GM12878 (cell line): ENCODE data around the gene PRM1. TPM values are rescaled to one million over a fixed set of nuclear protein-coding genes. Genes with fewer than 3 reads are reported as not detected.

ENCODE experiments used
- ATAC-seq: fragments of 200-7000 bp; cut with Tn5 transposase; 3 replicates; pipeline ENCODE4 v1.9.1; 2020; ENCODE audit warnings: mild to moderate bottlenecking, moderate library complexity
- BruUV-seq: library from RNA; stranded (reverse); fragments of 400-500 nt; replicated peaks from 2 replicates; lab custom pipeline; 2021; lab: Mats Ljungman, UMichigan
- CTCF ChIA-PET: fragments of 300-600 bp; sonication (Branson Sonifier 250); formaldehyde crosslinking; extraction: SDS; loops from one replicate; lab custom pipeline; 2021; ENCODE audit warnings: inconsistent platforms; lab: Yijun Ruan, JAX
- POLR2A ChIA-PET: fragments of 350-600 bp; formaldehyde crosslinking; extraction: SDS; loops from one replicate; lab custom pipeline; 2021; ENCODE audit warnings: inconsistent platforms; lab: Charles Lee
- RAD21 ChIA-PET: fragments of 300-600 bp; sonication (Branson Sonifier 250); formaldehyde crosslinking; loops from one replicate; lab custom pipeline; 2023; ENCODE audit warnings: antibody characterized with exemption; ENCODE audit not compliant: unreplicated experiment; lab: Charles Lee
- SMC1A ChIA-PET: fragments of 300-600 bp; sonication (Branson Sonifier 250); formaldehyde crosslinking; loops from one replicate; lab custom pipeline; 2023; ENCODE audit not compliant: unreplicated experiment, uncharacterized antibody; lab: Charles Lee
- DNase-seq: peaks from one replicate; pipeline ENCODE4 v3.0.0-alpha.2; 2011; ENCODE audit warnings: low read depth, low spot score
- FAIRE-seq: peaks from 3 replicates; lab custom pipeline; 2011; peaks lifted over from hg19 to GRCh38; lab: Jason Lieb, UNC
- H2AFZ ChIP-seq: 2 replicates; pipeline ENCODE4 v1.6.0; 2011; ENCODE audit warnings: low read depth, low read length, control low read depth; ENCODE audit not compliant: control insufficient read depth
- H3K27ac ChIP-seq: 2 replicates; pipeline ENCODE4 v1.5.1; 2011; ENCODE audit warnings: control low read depth; ENCODE audit not compliant: control insufficient read depth, insufficient read depth
- H3K27me3 ChIP-seq, 2 experiments: replicated peaks in 1 of 2; 2 replicates each; pipeline versions ENCODE4 v1.6.0 to v1.6.1; 2011; ENCODE audit warnings: low read length in 1 of 2; ENCODE audit not compliant: control insufficient read depth in 2 of 2, insufficient read depth in 2 of 2
- H3K36me3 ChIP-seq, 2 experiments: 2 replicates each; pipeline ENCODE4 v1.5.1; 2011; ENCODE audit warnings: low read length in 1 of 2; ENCODE audit not compliant: control insufficient read depth in 2 of 2, insufficient read depth in 2 of 2
- H3K4me1 ChIP-seq: 2 replicates; pipeline ENCODE4 v1.6.1; 2011; ENCODE audit warnings: mild to moderate bottlenecking, low read length, moderate library complexity, mixed read lengths; ENCODE audit not compliant: control insufficient read depth, insufficient read depth
- H3K4me2 ChIP-seq: 2 replicates; pipeline ENCODE4 v1.6.0; 2011; ENCODE audit warnings: control low read depth; ENCODE audit not compliant: control insufficient read depth, insufficient read depth
- H3K4me3 ChIP-seq: fragments of 200-600 bp; sonication (generic); 2 replicates; pipeline ENCODE4 v1.5.1; 2016
- H3K79me2 ChIP-seq: 2 replicates; pipeline ENCODE4 v1.6.0; 2011; ENCODE audit warnings: low read length; ENCODE audit not compliant: control insufficient read depth, insufficient read depth
- H3K9ac ChIP-seq: 2 replicates; pipeline ENCODE4 v1.8.0; 2011; ENCODE audit warnings: low read length, control low read depth, mixed read lengths; ENCODE audit not compliant: control insufficient read depth, insufficient read depth
- H3K9me3 ChIP-seq: replicated peaks from 3 replicates; pipeline ENCODE4 v1.5.1; 2011; ENCODE audit warnings: mild to moderate bottlenecking, low read length; ENCODE audit not compliant: control insufficient read depth, insufficient read depth
- H4K20me1 ChIP-seq: 2 replicates; pipeline ENCODE4 v1.6.0; 2011; ENCODE audit not compliant: control insufficient read depth, insufficient read depth
- JUNB ChIP-seq: IDR thresholded peaks from 2 replicates; pipeline ENCODE4 v1.6.1; 2016; ENCODE audit warnings: antibody characterized with exemption, mild to moderate bottlenecking
- MLLT1 ChIP-seq: fragments of 450-650 bp; IDR thresholded peaks from 2 replicates; pipeline ENCODE4 v1.6.1; 2016; ENCODE audit warnings: mild to moderate bottlenecking
- NBN ChIP-seq: fragments of 450-650 bp; IDR thresholded peaks from 2 replicates; pipeline ENCODE4 v1.6.1; 2016
- NFXL1 ChIP-seq: fragments of 450-650 bp; IDR thresholded peaks from 2 replicates; pipeline ENCODE4 v1.6.1; 2017; ENCODE audit warnings: antibody characterized with exemption, mild to moderate bottlenecking, borderline replicate concordance
- NR2F1 ChIP-seq: fragments of 450-650 bp; conservative IDR thresholded peaks from 2 replicates; pipeline ENCODE4 v1.6.1; 2017; ENCODE audit warnings: mild to moderate bottlenecking
- RAD51 ChIP-seq: fragments of 450-650 bp; IDR thresholded peaks from 2 replicates; pipeline ENCODE4 v1.6.1; 2016; ENCODE audit warnings: moderate library complexity, mild to moderate bottlenecking, inconsistent platforms
- SMAD1 ChIP-seq: fragments of 450-650 bp; IDR thresholded peaks from 2 replicates; pipeline ENCODE4 v1.6.1; 2018; ENCODE audit warnings: mild to moderate bottlenecking, low read depth; ENCODE audit not compliant: partially characterized antibody
- ZBTB40 ChIP-seq: fragments of 450-650 bp; IDR thresholded peaks from 2 replicates; pipeline ENCODE4 v1.6.1; 2016; ENCODE audit warnings: mild to moderate bottlenecking, moderate library complexity, borderline replicate concordance
- WGBS: methylation state at CpG from one replicate; pipeline ENCODE4 v1.1.6; 2016; ENCODE audit warnings: low lambda C conversion rate; ENCODE audit not compliant: insufficient replicate concordance, insufficient coverage; ENCODE audit errors: missing lambda C conversion rate; 5-methylcytosine and 5-hydroxymethylcytosine counted together
- in situ Hi-C: fragments of 300-500 bp; cut with MboI; formaldehyde crosslinking; loops from 9 replicates; pipeline ENCODE4 v1.14.3; 2018; ENCODE audit warnings: mixed read lengths
- intact Hi-C: fragments of 100-400 bp; cut with micrococcal nuclease; formaldehyde crosslinking; loops from one replicate; pipeline ENCODE4 v1.14.2; 2022; ENCODE audit not compliant: unreplicated experiment
- polyA plus RNA-seq, 11 experiments: library from polyadenylated mRNA; depleted of rRNA in 4 of 11; unstranded in 6 of 11; stranded (reverse) in 5 of 11; fragments of >200 nt; fragmentation: Nextera tagmentation in 4 of 11; fragmentation: Illumina TruSeq in 1 of 11; extraction: Ambion mirVana in 4 of 11; extraction: Trizol in 1 of 11; gene quantifications; 1 replicate in 1 of 11; 2 replicates in 10 of 11; pipeline versions ENCODE4 v1.2.1 to v1.2.3, GENCODE V29; 2011 to 2016; ENCODE audit warnings: inconsistent platforms in 2 of 11, missing spikeins in 2 of 11, low read depth in 1 of 11
- total RNA-seq, 4 experiments: library from RNA; depleted of rRNA in 3 of 4; stranded (reverse); fragments of >200 nt in 3 of 4; fragmentation: Illumina TruSeq in 1 of 4; extraction: Trizol in 1 of 4; gene quantifications; 2 replicates each; pipeline versions ENCODE4 v1.2.1 to v1.2.3, GENCODE V29; 2013 to 2021

PRM1 gene
- total and polyA plus RNA-seq, 10 of the 15 experiments (the other 5 are each of a cell fraction or from before 2014, with no cell fraction given), result 0.20 TPM; not detected in 9

- ChIA-PET RAD21 (interaction anchor here (0.5 kb wide), 1 partner anchor 387 kb away, joined by 3 read pairs; no protein-coding TSS in a partner anchor), SMC1A (interaction anchor here (0.7 to 8.4 kb wide), 4 partner anchors 17 to 78 kb away, joined by 3 to 108 read pairs (median 3); partner anchors contain the start of gene SOCS1), CTCF (no interaction called here), POLR2A (interaction anchor here (0.5 to 1.0 kb wide), 3 partner anchors 48 to 334 kb away, joined by 3 to 9 read pairs (median 7); no protein-coding TSS in a partner anchor)
- H3K27ac ChIP-seq, result no peak overlapping the region
- H3K36me3 ChIP-seq, result no peaks in the 10 kb centered on the region
- H3K9me3 ChIP-seq, result peaks cover 2% of the 10 kb centered on the region; the same call in 2 of the 3 replicates
- H3K27me3 ChIP-seq, result no peaks in the 10 kb centered on the region
- 90% methylated on average over 18 of the region's 18 CpGs for WGBS
- in situ Hi-C loops (loop anchor here (10.0 kb wide), 1 partner anchor 999 kb away; no protein-coding TSS in a partner anchor), intact Hi-C loops (no loop called here)
- H3K9ac ChIP-seq, result no peak overlapping the region
- H3K4me3 ChIP-seq, result no peak overlapping the region
- H3K79me2 ChIP-seq, result no peaks in the 10 kb centered on the region
- no peak overlapping the region for H2AFZ ChIP-seq
- no TSS peak for BruUV-seq
- FAIRE-seq, result no peak
- H4K20me1 ChIP-seq, result no peaks in the 10 kb centered on the region
- peaks cover 54% of the 10 kb centered on the region for H3K4me1 ChIP-seq
- no peak for DNase-seq
- peak; percentile 47; the same call in 1 of the 2 replicates for TF ChIP-seq MLLT1
- TF ChIP-seq NBN, result no peak
- no peak overlapping the region; the same call in 1 of the 2 replicates for H3K4me2 ChIP-seq
- no peak for ATAC-seq
Observed at GRCh38 chr16:11303405-11304138, 22.4 kb upstream of the PRM1 start.

GRCh38 chr16:11302977-11303376, 21.8 kb upstream of the PRM1 start:
- Histone ChIP-seq H3K9ac (no peak overlapping the region), H2AFZ (no peak overlapping the region)
- TF ChIP-seq NFXL1 (no peak), JUNB (no peak), ZBTB40 (peak; percentile 37; the same call in 1 of the 2 replicates), SMAD1 (peak; percentile 52), NR2F1 (no peak), RAD51 (0 out of 2 replicates have a peak, but pooled peaks have one; percentile 38)

More at GRCh38 chr16:11302977-11303376, 21.8 kb upstream of the PRM1 start:
- Histone ChIP-seq H3K9me3 (peaks cover 2% of the 10 kb centered on the region; the same call in 2 of the 3 replicates), H3K36me3 (no peaks in the 10 kb centered on the region), H3K79me2 (no peaks in the 10 kb centered on the region; the same call in 1 of the 2 replicates), H3K27ac (no peak overlapping the region), H3K4me3 (no peak overlapping the region), H3K4me2 (no peak overlapping the region; the same call in 1 of the 2 replicates), H3K27me3 (no peaks in the 10 kb centered on the region), H3K4me1 (peaks cover 54% of the 10 kb centered on the region), H4K20me1 (no peaks in the 10 kb centered on the region)
- 41% methylated on average over 4 of the region's 4 CpGs for WGBS
- ChIA-PET CTCF (interaction anchor here (1.9 kb wide), 1 partner anchor 51 kb away, joined by 8 read pairs; no protein-coding TSS in a partner anchor), RAD21 (no interaction called here), POLR2A (interaction anchor here (0.5 to 1.0 kb wide), 2 partner anchors 49 to 334 kb away, joined by 3 to 7 read pairs; no protein-coding TSS in a partner anchor), SMC1A (interaction anchor here (0.7 to 8.4 kb wide), 4 partner anchors 15 to 78 kb away, joined by 3 to 108 read pairs (median 3); partner anchors contain the start of gene SOCS1)
- no peak for DNase-seq
- intact Hi-C loops, result no loop called here
- in situ Hi-C loops, result loop anchor here (10.0 kb wide), 1 partner anchor 998 kb away; no protein-coding TSS in a partner anchor
- no TSS peak for BruUV-seq
- no peak for ATAC-seq
- FAIRE-seq, result no peak
